ENCODE data around the gene ARL2.

GRCh38 chr11:64999478-64999877 lies 14.5 kb upstream of the ARL2 start:
- no peak for TF ChIP-seq CTCF (IDR thresholded peaks at IDR 0.05; ENCODE audit: low read length)
- TF ChIP-seq EZH2 (optimal IDR thresholded peaks at IDR 0.05; ENCODE audit: low read depth, low read length) = no peak
- no peak for TF ChIP-seq EZH2phosphoT487 (IDR thresholded peaks at IDR 0.05; ENCODE audit: low read length)
